HG02610 (cell line): ENCODE measurements around the gene GLRX.
A peak's percentile ranks its signal among the peaks of the same experiment; 100 is the strongest.

Experiments used
- ATAC-seq: cut with Tn5 transposase; IDR thresholded peaks from one replicate; pipeline ENCODE4 v1.9.1; 2021; ENCODE audit warnings: mild to moderate bottlenecking, moderate library complexity; ENCODE audit not compliant: unreplicated experiment

The GLRX gene

GRCh38 chr5:95784514-95785302, 37.8 kb downstream of the GLRX start:
- no peak for ATAC-seq

GRCh38 chr5:95783661-95784060, 38.9 kb downstream of the GLRX start:
- no peak for ATAC-seq

DNA sequence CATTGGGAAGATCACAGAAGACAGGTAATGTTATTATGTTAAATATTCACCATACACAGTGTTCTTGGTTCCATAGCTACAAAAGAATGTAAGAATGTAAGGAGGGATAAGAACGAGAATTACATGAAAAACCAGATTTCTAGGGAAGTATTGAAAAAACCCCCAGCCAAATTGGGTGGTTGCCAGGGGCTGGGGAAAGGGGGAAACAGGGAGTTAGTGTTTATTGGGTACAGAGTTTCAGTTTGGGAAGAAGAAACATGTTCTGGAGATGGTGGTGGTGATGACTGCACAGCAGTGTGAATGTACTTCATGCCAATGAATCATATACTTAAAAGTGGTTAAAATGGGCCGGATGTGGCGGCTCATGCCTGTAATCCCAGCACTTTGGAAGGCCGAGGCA, 40.3 kb downstream of the GLRX start:
- ATAC-seq = no peak

- ATAC-seq = peak; percentile 94
Observed at GRCh38 chr5:95781101-95781583, 41.4 kb downstream of the GLRX start.

DNA sequence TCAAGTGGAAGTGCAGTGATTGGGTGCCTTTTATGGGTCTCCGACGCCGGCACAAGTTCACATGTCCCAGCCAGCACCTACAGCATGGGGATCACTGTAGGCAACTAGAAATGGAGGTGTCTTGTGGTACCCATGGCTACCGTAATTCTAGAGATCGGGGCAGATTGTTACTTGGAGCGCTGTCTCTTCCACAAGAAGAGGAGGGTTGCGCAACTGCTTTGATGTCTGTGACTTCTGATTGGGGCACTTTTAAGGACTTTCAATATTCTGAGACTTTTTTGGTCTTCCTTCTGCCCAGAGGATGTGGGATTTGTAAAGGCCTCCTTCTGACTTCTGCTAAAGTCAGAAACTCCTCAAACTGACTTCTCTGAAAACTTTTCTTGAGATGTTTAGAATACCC, 41.9 kb downstream of the GLRX start:
- no peak for ATAC-seq

GRCh38 chr5:95779611-95780010, 42.9 kb downstream of the GLRX start:
- no peak for ATAC-seq

DNA sequence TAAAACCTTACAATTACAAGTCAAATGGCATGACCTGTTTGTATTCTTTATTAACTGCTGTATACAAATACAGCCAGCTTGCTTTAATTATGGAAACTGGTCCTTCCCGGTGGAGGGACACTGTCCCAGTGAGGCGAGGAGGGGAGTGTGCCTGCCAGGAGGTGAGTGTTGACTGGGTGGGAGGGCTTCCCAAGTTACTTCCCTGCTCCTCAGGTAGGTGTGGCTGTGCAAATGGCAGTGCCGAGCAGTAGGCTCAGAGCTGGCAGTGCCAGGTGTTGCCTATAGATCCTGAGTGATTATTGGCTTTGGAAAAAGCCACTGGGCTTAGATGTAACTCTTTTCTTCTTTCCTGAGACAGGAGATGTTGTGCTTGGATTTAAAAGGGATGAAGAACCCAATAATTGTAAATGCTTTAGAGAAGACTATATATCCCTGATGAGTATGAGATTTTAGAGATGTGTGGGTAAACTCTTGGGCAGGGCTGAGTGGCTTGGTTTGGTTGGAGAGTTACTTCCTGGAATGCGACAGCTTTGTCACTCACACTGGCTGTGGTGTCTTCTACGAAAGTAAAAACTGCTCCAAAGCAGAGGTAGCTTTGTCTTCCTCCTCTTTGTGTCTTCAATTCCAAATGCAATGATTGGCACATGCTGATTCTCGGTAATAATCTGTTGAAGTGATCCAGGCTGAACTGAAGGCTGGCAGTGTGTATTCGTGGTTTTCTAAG, 43.7 kb downstream of the GLRX start:
- no peak for ATAC-seq

GRCh38 chr5:95777441-95777840, 45.1 kb downstream of the GLRX start:
- ATAC-seq = no peak

GRCh38 chr5:95773335-95774059, 49.0 kb downstream of the GLRX start:
- no peak for ATAC-seq

DNA sequence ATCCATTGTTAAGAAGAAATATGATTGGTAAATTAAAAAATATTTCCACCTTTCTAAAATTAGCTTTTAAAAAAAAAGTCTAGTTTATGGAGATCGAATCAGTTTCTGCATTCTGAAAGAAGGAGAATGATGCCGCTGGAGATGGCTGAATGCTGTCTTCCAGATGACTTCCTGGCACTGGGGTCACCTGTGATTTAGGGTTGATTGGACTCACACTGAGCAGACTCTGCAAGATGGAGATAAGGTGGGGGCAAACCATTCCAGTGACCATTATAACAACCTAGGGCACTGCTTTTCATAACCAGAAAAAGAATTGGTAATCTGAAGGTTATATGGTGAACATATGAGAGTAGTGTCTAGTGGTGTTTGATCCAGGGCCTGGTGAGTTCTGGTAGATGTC, 50.6 kb downstream of the GLRX start:
- no peak for ATAC-seq

DNA sequence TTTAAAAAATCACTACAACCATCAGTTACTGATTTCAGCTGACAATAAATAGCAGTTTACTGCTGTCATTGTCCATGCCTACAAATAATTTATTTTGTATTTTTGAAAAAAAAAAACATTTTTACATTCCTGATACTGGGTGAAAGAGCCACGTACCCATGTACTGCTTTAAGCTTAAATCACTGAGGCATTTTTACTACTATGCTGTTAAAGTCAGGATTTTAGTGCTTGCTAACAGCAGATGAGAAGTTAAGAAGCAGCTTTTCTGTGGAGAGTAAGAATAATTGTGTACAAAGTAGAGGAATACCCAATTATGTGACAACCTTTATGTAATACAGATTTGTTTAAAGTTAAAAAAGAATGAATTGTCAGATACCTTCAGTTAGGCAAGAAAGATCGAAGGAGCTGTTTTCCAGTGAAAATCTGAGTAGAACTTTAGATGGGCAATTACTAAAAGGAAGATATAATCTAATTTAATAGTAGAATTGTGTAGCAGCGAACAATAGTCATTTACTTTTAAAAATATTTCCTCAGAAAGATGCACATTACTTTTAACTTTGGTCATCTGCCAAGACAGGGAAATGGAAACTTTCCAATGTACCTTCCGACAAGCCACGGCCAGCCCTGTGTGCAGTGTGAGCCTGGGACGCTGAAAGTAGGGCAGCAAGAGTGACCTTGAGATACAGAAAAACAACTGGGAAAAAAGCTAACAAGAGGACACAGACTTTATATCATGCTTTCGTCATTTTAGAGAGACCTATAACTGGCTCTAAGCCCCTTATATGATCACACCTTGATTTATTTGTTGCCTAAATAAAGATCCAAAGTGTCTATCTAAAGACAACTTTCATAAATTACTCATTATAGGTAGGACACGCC, 51.5 kb downstream of the GLRX start:
- ATAC-seq = no peak

DNA sequence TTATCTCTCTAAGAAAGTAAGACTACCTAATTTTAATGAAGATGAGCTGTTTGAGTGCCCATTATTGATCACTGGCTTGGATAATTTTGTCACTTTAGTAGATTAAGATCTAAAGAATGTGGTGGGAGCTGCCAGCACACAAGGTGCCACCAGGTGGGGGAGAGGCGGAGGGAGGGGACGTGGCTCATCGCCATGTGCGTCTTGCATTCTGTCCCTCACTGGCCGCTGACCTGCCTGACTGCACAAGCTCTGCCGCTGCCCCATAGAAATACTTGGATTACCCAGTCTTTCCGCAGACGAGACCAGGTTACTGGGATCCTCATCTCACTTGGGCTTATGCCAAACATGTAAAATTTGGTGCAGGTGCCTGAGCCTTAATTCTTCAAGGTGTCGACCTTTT, 53.8 kb downstream of the GLRX start:
- no peak for ATAC-seq

GRCh38 chr5:95763941-95764340, 58.6 kb downstream of the GLRX start:
- ATAC-seq = no peak
